Osteoblast (primary cell): ENCODE results near the gene ALAS1. TPM values are rescaled to one million over a fixed set of nuclear protein-coding genes. Genes with fewer than 3 reads are reported as not detected.
A peak's percentile ranks its signal among the peaks of the same experiment; 100 is the strongest.
"Not testable (repeated sequence)": the region's sequence is repeated elsewhere in the genome, so short reads cannot be mapped to it uniquely, and the experiment has no call there.

ENCODE experiments used
- DNase-seq: peaks from one replicate; pipeline ENCODE4 v3.0.0; 2011; ENCODE audit warnings: low spot score, mixed read lengths; ENCODE audit not compliant: insufficient read length; ENCODE audit errors: missing footprints
- H2AFZ ChIP-seq: 2 replicates; pipeline ENCODE4 v1.6.0; 2011; ENCODE audit warnings: mild to moderate bottlenecking, low read length
- H3K27ac ChIP-seq: 2 replicates; pipeline ENCODE4 v1.5.1; 2011; ENCODE audit warnings: mild to moderate bottlenecking, low read depth, low read length, moderate library complexity
- H3K27me3 ChIP-seq: 2 replicates; pipeline ENCODE4 v1.6.0; 2012; ENCODE audit warnings: mild to moderate bottlenecking, control low read depth, inconsistent platforms, low read length, moderate library complexity; ENCODE audit not compliant: insufficient read depth
- H3K36me3 ChIP-seq: 2 replicates; pipeline ENCODE4 v1.5.1; 2011; ENCODE audit warnings: mild to moderate bottlenecking, low read length, control low read depth, moderate library complexity; ENCODE audit not compliant: insufficient read depth
- H3K4me1 ChIP-seq: 2 replicates; pipeline ENCODE4 v1.5.1; 2011; ENCODE audit warnings: mild to moderate bottlenecking, low read length, control low read depth, moderate library complexity; ENCODE audit not compliant: insufficient read depth
- H3K4me2 ChIP-seq: 2 replicates; pipeline ENCODE4 v1.6.0; 2011; ENCODE audit warnings: mild to moderate bottlenecking, low read length; ENCODE audit not compliant: insufficient read depth
- H3K4me3 ChIP-seq: fragments of 200-600 bp; sonication (generic); 3 replicates; pipeline ENCODE4 v1.5.1; 2012; ENCODE audit warnings: mild to moderate bottlenecking, low read length, inconsistent platforms; ENCODE audit not compliant: insufficient read depth
- H3K79me2 ChIP-seq: 2 replicates; pipeline ENCODE4 v1.6.0; 2012; ENCODE audit warnings: mild to moderate bottlenecking, low read length, control low read depth, inconsistent platforms; ENCODE audit not compliant: insufficient read depth
- H3K9me3 ChIP-seq: 2 replicates; pipeline ENCODE4 v1.5.1; 2011; ENCODE audit warnings: low read depth, low read length, control low read depth
- H4K20me1 ChIP-seq: 2 replicates; pipeline ENCODE4 v1.6.0; 2012; ENCODE audit warnings: mild to moderate bottlenecking, low read length, control low read depth; ENCODE audit not compliant: insufficient read depth
- CTCF ChIP-seq: IDR thresholded peaks from 2 replicates; pipeline ENCODE4 v1.5.1; 2011; ENCODE audit warnings: mild to moderate bottlenecking, low read depth, low read length, moderate library complexity; ENCODE audit errors: extremely low read depth
- total RNA-seq: library from RNA; depleted of rRNA; stranded (reverse); fragments of >200 nt; gene quantifications from 2 replicates; pipeline ENCODE4 v1.2.3, GENCODE V29; 2012

Gene ALAS1
- total RNA-seq, 1 donor: 39.1 TPM

DNA sequence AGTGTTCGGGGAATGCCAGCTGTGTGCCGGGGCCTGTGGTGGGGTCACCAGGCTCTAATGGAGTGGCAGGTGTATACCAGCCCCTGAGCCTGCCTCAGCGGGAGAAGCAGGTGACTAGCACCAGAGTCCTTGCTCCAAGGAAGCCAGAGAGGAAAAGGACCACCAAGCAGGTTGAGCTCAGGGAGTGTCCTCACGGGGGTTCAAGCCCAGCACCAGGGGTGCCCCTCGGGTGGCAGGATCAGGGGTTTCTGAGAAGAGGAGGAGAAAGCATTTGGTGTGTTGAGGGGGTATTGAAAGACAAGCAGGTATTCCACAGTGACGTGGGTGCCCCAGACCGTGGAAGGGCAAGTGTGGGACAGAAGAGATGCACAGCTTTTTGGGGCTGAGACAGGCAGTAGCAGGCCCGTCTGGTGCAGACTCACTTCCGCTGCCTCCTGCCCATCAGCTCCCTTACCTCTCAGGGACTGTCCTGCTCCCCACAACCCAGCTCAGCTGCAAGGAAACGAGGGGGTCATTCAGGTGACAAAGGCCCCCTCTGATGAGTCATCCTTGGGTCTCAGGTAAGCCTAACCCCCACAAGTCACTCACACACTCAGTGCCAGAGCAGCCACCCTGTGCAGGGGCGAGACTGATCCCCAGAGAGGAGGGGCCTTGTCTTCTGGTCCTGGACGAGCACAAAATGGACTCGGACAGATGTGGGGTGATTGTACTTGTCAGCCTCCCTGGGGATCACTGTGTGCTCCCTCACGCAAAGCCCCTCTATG lies 22.4 kb upstream of the ALAS1 start:
- no peak for TF ChIP-seq CTCF

GRCh38 chr3:52176180-52176752 lies 21.7 kb upstream of the ALAS1 start:
- Histone ChIP-seq H3K4me1 (peaks cover 7% of the 10 kb centered on the region), H3K27ac (no peak overlapping the region), H2AFZ (no peak overlapping the region), H3K36me3 (no peaks in the 10 kb centered on the region), H3K4me3 (no peak overlapping the region), H3K4me2 (no peak overlapping the region), H3K27me3 (no peaks in the 10 kb centered on the region), H3K79me2 (no peaks in the 10 kb centered on the region), H3K9me3 (no peaks in the 10 kb centered on the region), H4K20me1 (no peaks in the 10 kb centered on the region)
- peak; percentile 38 for DNase-seq
- no peak for TF ChIP-seq CTCF

More for the DNA sequence above, 22.4 kb upstream of the ALAS1 start:
- H3K4me1 ChIP-seq: peaks cover 7% of the 10 kb centered on the region
- no peaks in the 10 kb centered on the region for H3K36me3 ChIP-seq
- H3K79me2 ChIP-seq: no peaks in the 10 kb centered on the region
- H3K9me3 ChIP-seq: no peaks in the 10 kb centered on the region
- peak; percentile 29 for DNase-seq
- H4K20me1 ChIP-seq: no peaks in the 10 kb centered on the region
- H3K4me3 ChIP-seq: no peak overlapping the region
- H3K4me2 ChIP-seq: no peak overlapping the region
- no peak overlapping the region for H3K27ac ChIP-seq
- no peaks in the 10 kb centered on the region for H3K27me3 ChIP-seq
- H2AFZ ChIP-seq: no peak overlapping the region

DNA sequence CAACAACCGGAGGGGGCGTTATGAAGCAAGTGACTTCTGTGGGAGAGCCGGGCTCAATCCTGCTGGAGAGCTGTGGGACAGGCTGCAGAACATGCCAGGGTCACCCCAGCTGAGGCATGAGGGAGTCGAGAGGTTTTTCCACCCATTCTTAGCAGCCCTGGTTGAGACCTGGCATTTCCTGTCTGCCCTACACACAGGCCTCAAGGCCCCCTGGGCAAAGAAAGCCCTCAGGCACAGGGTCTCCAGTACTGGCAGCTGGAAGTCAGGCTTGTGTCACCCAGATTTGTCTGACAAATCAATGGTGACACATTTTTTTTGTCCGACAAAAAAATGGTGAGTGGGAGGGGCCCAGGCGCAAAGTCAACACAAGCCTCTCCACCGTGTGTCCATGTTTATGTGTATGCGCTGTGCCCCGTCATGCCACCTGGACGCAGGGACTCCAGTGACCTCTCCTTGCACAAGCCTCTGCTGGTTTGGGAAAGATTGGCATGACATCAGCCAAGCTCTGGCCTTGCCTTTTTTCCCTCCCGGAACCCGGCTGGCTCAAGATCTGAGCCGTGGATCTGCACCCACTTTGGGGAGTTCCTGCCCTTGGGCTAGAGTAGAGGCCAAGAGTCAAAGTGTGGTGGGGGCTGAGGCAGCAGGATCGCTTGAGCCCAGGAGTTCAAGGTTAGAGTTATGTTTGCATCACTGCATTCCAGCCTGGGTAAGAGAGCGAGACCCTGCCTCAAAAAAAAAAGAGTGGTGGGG lies 20.8 kb upstream of the ALAS1 start:
- no peak overlapping the region for H3K4me3 ChIP-seq
- H3K9me3 ChIP-seq: no peaks in the 10 kb centered on the region
- H2AFZ ChIP-seq: no peak overlapping the region
- H3K27ac ChIP-seq: no peak overlapping the region
- no peaks in the 10 kb centered on the region for H4K20me1 ChIP-seq
- peaks cover 3% of the 10 kb centered on the region for H3K4me1 ChIP-seq
- no peaks in the 10 kb centered on the region for H3K79me2 ChIP-seq
- peak; percentile 42 for DNase-seq
- H3K4me2 ChIP-seq: no peak overlapping the region
- TF ChIP-seq CTCF: no peak
- H3K27me3 ChIP-seq: no peaks in the 10 kb centered on the region
- H3K36me3 ChIP-seq: no peaks in the 10 kb centered on the region

DNA sequence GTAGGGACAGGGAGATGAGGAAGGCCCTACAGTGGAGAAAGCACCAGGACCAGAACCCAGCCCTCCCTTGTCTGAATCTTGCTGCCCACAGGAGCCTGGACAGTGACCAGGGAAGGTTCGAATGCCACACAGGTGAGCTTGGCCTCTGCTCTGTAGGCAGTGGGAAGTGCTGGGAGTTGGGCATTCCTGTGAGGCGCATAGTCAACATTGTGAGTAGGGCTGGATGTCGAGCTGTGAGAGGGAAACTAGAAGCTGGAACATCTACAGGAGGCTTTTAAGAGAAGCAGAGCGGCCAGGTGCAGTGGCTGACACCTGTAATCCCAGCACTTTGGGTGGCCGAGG lies 20.3 kb upstream of the ALAS1 start:
- Histone ChIP-seq H3K27ac (no peak overlapping the region), H3K4me3 (no peak overlapping the region), H3K36me3 (no peaks in the 10 kb centered on the region), H4K20me1 (no peaks in the 10 kb centered on the region), H3K4me1 (peaks cover 3% of the 10 kb centered on the region), H3K27me3 (no peaks in the 10 kb centered on the region), H3K4me2 (no peak overlapping the region), H3K9me3 (no peaks in the 10 kb centered on the region), H3K79me2 (no peaks in the 10 kb centered on the region), H2AFZ (no peak overlapping the region)
- TF ChIP-seq CTCF: no peak
- no peak for DNase-seq

- H3K36me3 ChIP-seq, H2AFZ ChIP-seq, H3K27me3 ChIP-seq, H3K4me1 ChIP-seq, H3K4me2 ChIP-seq, H3K79me2 ChIP-seq, H3K4me3 ChIP-seq, H4K20me1 ChIP-seq, H3K27ac ChIP-seq, H3K9me3 ChIP-seq: not testable (repeated sequence)
- DNase-seq: peak; percentile 37
Observed at GRCh38 chr3:52178126-52178525, 19.8 kb upstream of the ALAS1 start.
